Activated naive CD4-positive, alpha-beta T cell treated with anti-CD3 and anti-CD28 coated beads for 36 hours (primary cell): ENCODE results near the gene SNIP1. TPM values are rescaled to one million over a fixed set of nuclear protein-coding genes. Genes with fewer than 3 reads are reported as not detected.

Experiments used
- CTCF ChIA-PET: fragments of 350-600 bp; sonication (Branson Sonifier 250); formaldehyde crosslinking; loops from one replicate; lab custom pipeline; 2021; ENCODE audit warnings: antibody characterized with exemption; lab: Charles Lee
- DNase-seq: peaks from one replicate; pipeline ENCODE4 v3.0.0-alpha.2; 2020
- H3K27ac Mint-ChIP-seq: one replicate; pipeline ENCODE4 v1.8.0; 2021; ENCODE audit warnings: mild to moderate bottlenecking, mixed read lengths
- H3K27me3 Mint-ChIP-seq: one replicate; pipeline ENCODE4 v1.8.0; 2021; ENCODE audit warnings: low read depth, mixed read lengths
- H3K36me3 Mint-ChIP-seq: one replicate; pipeline ENCODE4 v1.8.0; 2021; ENCODE audit warnings: low read depth, mixed read lengths
- H3K4me1 Mint-ChIP-seq: one replicate; pipeline ENCODE4 v1.8.0; 2021; ENCODE audit warnings: low read depth, mixed read lengths
- H3K4me3 Mint-ChIP-seq: one replicate; pipeline ENCODE4 v1.8.0; 2021; ENCODE audit warnings: mild to moderate bottlenecking, moderate library complexity, mixed read lengths
- H3K9me3 Mint-ChIP-seq: one replicate; pipeline ENCODE4 v1.8.0; 2021; ENCODE audit warnings: mixed read lengths
- intact Hi-C: fragments of 100-400 bp; cut with micrococcal nuclease; formaldehyde crosslinking; loops from one replicate; pipeline ENCODE4 v1.15.1; 2023
- microRNA-seq: library from miRNA; unstranded; fragments of <30 nt; microRNA quantifications from one replicate; pipeline ENCODE4 v1.2.0, GENCODE V29; 2022; ENCODE audit warnings: borderline microRNAs expressed, borderline replicate concordance
- total RNA-seq, 2 experiments: library from RNA; stranded (reverse); gene quantifications; one replicate each; pipeline ENCODE4 v1.2.3, GENCODE V29; 2021

The SNIP1 gene
- total RNA-seq, 2 experiments from 2014 or later: 14.3 to 15.3 TPM

- H3K9me3 Mint-ChIP-seq: no peaks in the 10 kb centered on the region
- CTCF ChIA-PET: interaction anchor here (0.9 to 8.8 kb wide), 2 partner anchors 12 to 20 kb away, joined by 5 to 83 read pairs; no protein-coding TSS in a partner anchor
- DNase-seq: no peak
- no peak overlapping the region for H3K27ac Mint-ChIP-seq
- peaks cover 12% of the 10 kb centered on the region for H3K4me1 Mint-ChIP-seq
- no peak overlapping the region for H3K4me3 Mint-ChIP-seq
- peaks cover 9% of the 10 kb centered on the region for H3K36me3 Mint-ChIP-seq
- no peaks in the 10 kb centered on the region for H3K27me3 Mint-ChIP-seq
- intact Hi-C loops: no loop called here
These were observed 55.0 kb downstream of the SNIP1 start for GRCh38 chr1:37498872-37499617.

DNA sequence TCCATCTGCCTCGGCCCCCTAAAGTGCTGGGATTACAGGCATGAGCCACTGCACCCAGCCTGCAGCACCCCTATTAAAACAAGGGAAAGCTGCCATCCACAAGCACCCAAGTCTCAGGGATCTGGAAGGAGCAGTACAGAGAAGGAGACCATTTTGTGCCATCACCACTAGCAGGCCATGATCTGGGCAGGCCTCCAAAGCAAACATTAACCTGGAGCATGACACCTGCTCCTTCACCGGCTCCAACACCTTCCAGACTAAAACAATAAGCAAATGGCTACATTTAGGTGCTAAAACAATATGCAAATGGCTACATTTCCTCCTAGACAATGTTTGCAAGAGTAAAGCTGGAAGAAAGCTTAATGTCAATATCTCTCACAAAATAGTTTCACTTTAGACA is 56.3 kb downstream of the SNIP1 start:
- CTCF ChIA-PET: interaction anchor here (0.6 to 8.8 kb wide), 3 partner anchors 11 to 65 kb away, joined by 3 to 83 read pairs (median 3); partner anchors contain the start of gene MEAF6
- Mint-ChIP-seq H3K27me3 (no peaks in the 10 kb centered on the region), H3K27ac (no peak overlapping the region), H3K4me1 (peaks cover 22% of the 10 kb centered on the region), H3K9me3 (no peaks in the 10 kb centered on the region), H3K36me3 (peaks cover 14% of the 10 kb centered on the region), H3K4me3 (no peak overlapping the region)
- intact Hi-C loops: no loop called here
- no peak for DNase-seq

- no peaks in the 10 kb centered on the region for H3K27me3 Mint-ChIP-seq
- peaks cover 23% of the 10 kb centered on the region for H3K4me1 Mint-ChIP-seq
- intact Hi-C loops: no loop called here
- H3K4me3 Mint-ChIP-seq: no peak overlapping the region
- no peak overlapping the region for H3K27ac Mint-ChIP-seq
- CTCF ChIA-PET: interaction anchor here (1.0 to 8.8 kb wide), 5 partner anchors 9 to 188 kb away, joined by 3 to 83 read pairs (median 4); no protein-coding TSS in a partner anchor
- H3K36me3 Mint-ChIP-seq: peaks cover 13% of the 10 kb centered on the region
- no peak for DNase-seq
- no peaks in the 10 kb centered on the region for H3K9me3 Mint-ChIP-seq
These were observed 58.2 kb downstream of the SNIP1 start for GRCh38 chr1:37495875-37496274.

- Mint-ChIP-seq H3K4me1 (peaks cover 22% of the 10 kb centered on the region), H3K27ac (peak overlapping the region; percentile 59), H3K36me3 (peaks cover 11% of the 10 kb centered on the region), H3K27me3 (no peaks in the 10 kb centered on the region), H3K4me3 (no peak overlapping the region), H3K9me3 (no peaks in the 10 kb centered on the region)
- CTCF ChIA-PET: interaction anchor here (0.7 to 10.8 kb wide), 3 partner anchors 21 to 1027 kb away, joined by 3 to 287 read pairs (median 4); partner anchors contain the start of gene MEAF6
- intact Hi-C loops: no loop called here
- no peak for DNase-seq
These were observed 60.6 kb downstream of the SNIP1 start for GRCh38 chr1:37493336-37494098.

DNA sequence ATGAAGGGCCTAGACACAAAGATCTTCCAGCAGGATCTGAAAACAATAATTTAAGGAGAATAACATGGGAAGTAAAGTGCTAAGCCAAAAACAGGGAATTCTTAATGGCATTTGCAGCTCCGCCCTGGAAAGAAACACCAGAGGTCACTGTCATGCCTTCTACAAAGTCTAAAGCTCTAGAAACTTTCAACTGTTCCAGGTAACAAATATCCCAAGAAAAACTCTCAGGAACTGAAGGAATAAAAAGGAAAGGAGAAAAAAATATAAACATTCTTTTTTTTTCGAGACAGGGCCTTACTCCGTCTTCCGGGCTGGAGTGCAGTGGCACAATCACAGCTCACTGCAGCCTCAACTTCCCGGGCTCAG is 66.5 kb downstream of the SNIP1 start:
- DNase-seq: no peak
- Mint-ChIP-seq H3K4me3 (no peak overlapping the region), H3K9me3 (no peaks in the 10 kb centered on the region), H3K27ac (peak overlapping the region; percentile 48), H3K27me3 (no peaks in the 10 kb centered on the region), H3K4me1 (peaks cover 11% of the 10 kb centered on the region), H3K36me3 (peaks cover 4% of the 10 kb centered on the region)
- CTCF ChIA-PET: interaction anchor here (0.6 to 10.8 kb wide), 24 partner anchors 12 to 205 kb away, joined by 3 to 287 read pairs (median 5); partner anchors contain the start of genes CDCA8, MEAF6 and ZC3H12A
- intact Hi-C loops: loop anchor here (1.0 to 5.0 kb wide), 2 partner anchors 32 to 195 kb away; no protein-coding TSS in a partner anchor

DNA sequence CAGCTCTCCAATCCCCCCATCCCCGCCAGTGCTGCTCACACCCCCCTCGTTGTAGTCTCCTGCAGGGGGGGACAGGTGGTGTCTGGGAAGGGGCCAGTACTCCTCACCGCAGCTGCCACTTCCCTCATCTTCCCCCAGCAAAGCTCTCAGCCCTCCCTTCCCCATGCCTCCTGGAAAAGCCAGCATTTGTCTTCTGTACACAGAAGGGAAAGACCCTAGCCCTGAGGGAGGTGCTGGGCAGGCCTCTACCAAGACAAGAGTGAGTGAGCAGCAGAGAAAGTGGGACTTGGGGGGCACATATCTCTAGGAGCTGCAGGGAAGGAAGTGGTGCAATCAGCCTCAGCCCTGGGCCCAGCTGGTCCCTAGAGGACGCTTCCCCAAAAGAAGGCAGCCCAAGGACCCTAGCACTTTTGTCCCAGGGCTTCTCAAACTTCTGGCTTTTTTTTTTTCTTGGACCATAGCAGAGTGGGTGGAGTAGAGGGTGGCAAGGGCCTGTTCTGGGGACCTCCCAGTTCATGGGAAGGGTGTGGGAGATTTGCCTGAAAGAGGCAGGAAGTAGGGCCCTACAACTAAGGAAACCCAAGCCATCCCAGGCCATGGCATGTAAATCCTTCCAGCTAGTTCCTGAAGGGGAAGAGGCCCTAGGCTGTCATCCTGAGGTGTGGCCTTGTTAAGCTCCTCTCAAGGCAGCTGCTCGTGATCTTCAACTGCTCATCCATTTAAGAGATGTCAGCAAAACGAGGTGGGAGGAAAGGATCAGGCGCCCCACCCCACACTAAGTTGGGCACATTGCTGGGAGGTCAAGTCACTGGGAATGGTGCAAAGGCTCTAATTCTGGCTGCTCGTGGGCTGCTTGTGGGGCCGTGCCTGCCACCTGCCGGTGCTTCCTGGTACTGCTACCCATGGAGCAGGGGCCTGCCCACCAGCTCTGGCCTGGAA is 67.1 kb downstream of the SNIP1 start:
- peak overlapping the region; percentile 48 for H3K27ac Mint-ChIP-seq
- no peaks in the 10 kb centered on the region for H3K9me3 Mint-ChIP-seq
- H3K36me3 Mint-ChIP-seq: peaks cover 11% of the 10 kb centered on the region
- CTCF ChIA-PET: interaction anchor here (0.6 to 10.8 kb wide), 24 partner anchors 12 to 440 kb away, joined by 3 to 287 read pairs (median 5); partner anchors contain the start of genes MEAF6 and ZC3H12A
- peak; percentile 83 for DNase-seq
- intact Hi-C loops: loop anchor here (1.0 to 5.0 kb wide), 2 partner anchors 32 to 195 kb away; no protein-coding TSS in a partner anchor
- no peak overlapping the region for H3K4me3 Mint-ChIP-seq
- H3K4me1 Mint-ChIP-seq: peaks cover 16% of the 10 kb centered on the region
- H3K27me3 Mint-ChIP-seq: no peaks in the 10 kb centered on the region

DNA sequence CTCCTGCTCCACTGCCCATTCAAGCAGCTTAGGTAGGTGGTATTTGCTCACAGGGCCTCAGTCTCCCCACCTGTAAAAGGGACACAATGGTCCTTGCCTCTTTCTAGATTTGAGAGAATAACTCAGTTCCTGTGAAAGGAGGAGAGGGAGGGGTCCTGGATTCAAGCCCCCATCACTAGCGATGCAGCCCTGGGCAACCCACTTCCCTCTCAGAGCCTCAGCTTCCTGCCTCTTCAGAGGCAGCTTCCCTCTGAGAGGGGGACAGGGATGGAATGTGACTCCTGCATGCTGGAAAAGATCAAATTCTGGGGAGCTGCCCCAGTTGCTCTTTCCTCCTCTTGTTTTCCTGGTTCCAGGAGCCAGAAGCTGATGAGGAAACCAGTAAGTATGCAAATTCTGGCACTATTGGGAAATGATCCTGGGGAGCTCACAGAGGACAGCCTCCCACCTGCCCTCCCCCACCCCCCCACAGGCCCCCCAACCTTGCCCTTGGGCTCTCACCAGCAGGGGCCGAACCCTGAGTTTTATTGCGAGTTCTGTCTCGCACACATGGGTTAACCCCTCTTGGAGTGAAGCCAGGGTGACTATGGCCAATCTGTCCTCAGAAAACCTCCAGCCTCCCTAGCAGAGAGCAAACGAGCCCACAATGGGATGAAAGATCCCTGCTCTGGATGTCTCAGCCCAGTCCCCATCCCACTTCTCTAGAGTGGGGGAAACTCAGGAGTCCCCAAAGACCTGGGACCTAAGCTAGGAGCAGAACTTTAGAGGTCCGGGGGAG is 68.0 kb downstream of the SNIP1 start:
- intact Hi-C loops: loop anchor here (5.0 kb wide), 1 partner anchor 196 kb away; no protein-coding TSS in a partner anchor

More for the DNA sequence above, 68.0 kb downstream of the SNIP1 start:
- peaks cover 19% of the 10 kb centered on the region for H3K36me3 Mint-ChIP-seq
- no peak for DNase-seq
- CTCF ChIA-PET: interaction anchor here (0.6 to 10.8 kb wide), 8 partner anchors 11 to 441 kb away, joined by 3 to 287 read pairs (median 12); partner anchors contain the start of gene ZC3H12A
- no peak overlapping the region for H3K27ac Mint-ChIP-seq
- no peaks in the 10 kb centered on the region for H3K27me3 Mint-ChIP-seq
- H3K4me1 Mint-ChIP-seq: peaks cover 25% of the 10 kb centered on the region
- no peaks in the 10 kb centered on the region for H3K9me3 Mint-ChIP-seq
- no peak overlapping the region for H3K4me3 Mint-ChIP-seq

Small RNA genes lying within 50 kb of the gene (microRNA-seq; reads per million reads assigned to microRNA genes)
- gene MIR5581: not detected

Other genes with a start within 250 kb of the SNIP1 start
- 10 to 100 TPM; 29.0 to 33.6 TPM for gene ZC3H12A, start 79.7 kb downstream of the SNIP1 start, total RNA-seq
- gene MEAF6, start 39.5 kb downstream of the SNIP1 start, total RNA-seq: 10 to 100 TPM; 57.5 to 62.8 TPM
- not detected for gene DNALI1, start 2.6 kb upstream of the SNIP1 start, total RNA-seq
- 10 to 100 TPM; 62.2 to 65.3 TPM for gene GNL2, start 41.6 kb upstream of the SNIP1 start, total RNA-seq
- gene RSPO1, start 80.6 kb upstream of the SNIP1 start, total RNA-seq: not detected
- gene CDCA8, start 138.2 kb upstream of the SNIP1 start, total RNA-seq: 10 to 100 TPM; 73.6 to 78.6 TPM
- gene EPHA10, start 210.8 kb upstream of the SNIP1 start, total RNA-seq: under 1 TPM in 1 of 2 experiments, not detected in 1; 0.33 TPM
- gene MANEAL, start 239.6 kb upstream of the SNIP1 start, total RNA-seq: under 1 TPM; 0.69 to 0.74 TPM